Gastroesophageal sphincter (tissue), 4 donors: ENCODE results near the gene ST3GAL5. TPM values are rescaled to one million over a fixed set of nuclear protein-coding genes. Genes with fewer than 3 reads are reported as not detected.
A peak's percentile ranks its signal among the peaks of the same experiment; 100 is the strongest.

Source experiments
- ATAC-seq: fragments of 150-250 bp; one replicate; pipeline ENCODE4 v1.9.1; 2016; ENCODE audit warnings: mild to moderate bottlenecking, moderate library complexity
- H3K27ac ChIP-seq, 4 donors: fragments of 200-600 bp; sonication (generic) in 3 of 4; 1 replicate in 3 of 4; 2 replicates in 1 of 4; pipeline ENCODE4 v1.5.1; 2016 to 2019
- H3K27me3 ChIP-seq: fragments of 200-600 bp; sonication (generic); one replicate; pipeline ENCODE4 v1.5.1; 2019
- H3K36me3 ChIP-seq, 2 donors: fragments of 200-600 bp; sonication (generic); one replicate each; pipeline ENCODE4 v1.5.1; 2019; ENCODE audit warnings: control low read depth in 1 of 2
- H3K4me1 ChIP-seq, 3 donors: fragments of 200-600 bp; sonication (generic); 1 replicate in 2 of 3; 2 replicates in 1 of 3; pipeline ENCODE4 v1.5.1; 2016 to 2019; ENCODE audit warnings: control low read depth in 2 of 3
- H3K4me3 ChIP-seq, 2 donors: fragments of 200-600 bp; sonication (generic); one replicate each; pipeline ENCODE4 v1.5.1; 2019; ENCODE audit warnings: mild to moderate bottlenecking in 1 of 2, moderate library complexity in 1 of 2
- H3K9me3 ChIP-seq, 3 donors: fragments of 200-600 bp; sonication (generic); one replicate each; pipeline ENCODE4 v1.5.1; 2017 to 2019; ENCODE audit warnings: control low read depth in 2 of 3
- EP300 ChIP-seq: sonication (generic); formaldehyde crosslinking; IDR thresholded peaks from one replicate; pipeline ENCODE4 v1.6.1; 2017; ENCODE audit warnings: antibody characterized with exemption, mild to moderate bottlenecking
- POLR2A ChIP-seq, 2 donors: fragments of 450-650 bp; IDR thresholded peaks; one replicate each; pipeline ENCODE4 v1.6.1; 2017; ENCODE audit warnings: antibody characterized with exemption in 2 of 2, mild to moderate bottlenecking in 2 of 2, moderate library complexity in 1 of 2
- POLR2AphosphoS5 ChIP-seq: sonication (generic); formaldehyde crosslinking; IDR thresholded peaks from one replicate; pipeline ENCODE4 v1.6.1; 2017; ENCODE audit warnings: antibody characterized with exemption
- WGBS, 2 donors: methylation state at CpG; one replicate each; pipeline ENCODE4 v1.1.5; 2018; ENCODE audit warnings: low coverage in 1 of 2; 5-methylcytosine and 5-hydroxymethylcytosine counted together
- total RNA-seq, 4 donors: library from RNA; depleted of rRNA; stranded (reverse); fragments of >200 nt; gene quantifications; one replicate each; pipeline ENCODE4 v1.1.0, GENCODE V29; 2016
- TF ChIP-seq, protein P1 (sequence below), 4 experiments: fragments of 200-600 bp in 2 of 4; fragments of 450-650 bp in 2 of 4; sonication (generic) in 1 of 4; IDR thresholded peaks; one replicate each; pipeline ENCODE4 v1.5.1; 2017 to 2019; ENCODE audit warnings: antibody characterized with exemption in 4 of 4, mild to moderate bottlenecking in 2 of 4, moderate library complexity in 2 of 4

Gene ST3GAL5
- total RNA-seq, 4 donors from 2014 or later, result 15.2 to 55.9 (median 22.7) TPM

DNA sequence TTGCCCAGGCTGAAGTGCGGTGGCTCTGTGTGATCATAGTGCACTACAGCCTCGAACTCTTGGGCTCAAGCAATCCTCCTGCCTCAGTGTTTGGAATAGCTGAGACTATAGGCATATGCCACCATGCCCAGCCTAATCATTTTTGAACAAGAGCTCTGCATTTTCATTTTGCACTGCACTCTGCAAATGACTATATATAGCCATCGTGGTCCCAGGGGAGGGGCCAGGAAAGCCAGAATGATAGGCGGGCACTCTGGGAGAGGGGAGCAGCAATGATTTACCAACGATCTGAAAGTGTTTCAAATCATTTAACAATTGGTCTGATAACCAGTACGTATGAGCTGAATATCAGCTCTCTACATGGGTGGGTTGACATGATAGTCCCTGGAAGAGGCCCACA is 22.3 kb upstream of the ST3GAL5 start:
- no peaks in the 10 kb centered on the region for H3K27me3 ChIP-seq
- H3K36me3 ChIP-seq, result no peaks in the 10 kb centered on the region
- H3K4me3 ChIP-seq, result no peak overlapping the region
- ATAC-seq, result no peak
- H3K4me1 ChIP-seq, result peaks cover 0 to 49% (median 3%) of the 10 kb centered on the region in 3 donors
- peak overlapping the region in 3 of 4 donors; percentile 15 to 56 (median 53) for H3K27ac ChIP-seq
- H3K9me3 ChIP-seq, result no peaks in the 10 kb centered on the region
- 63 to 83% methylated on average over 3 of the region's 6 CpGs for WGBS, 2 donors
- TF ChIP-seq POLR2AphosphoS5 (no peak), POLR2A (IDR thresholded peaks at IDR 0.05) (no peak), EP300 (no peak)
- TF ChIP-seq, protein P1, sequence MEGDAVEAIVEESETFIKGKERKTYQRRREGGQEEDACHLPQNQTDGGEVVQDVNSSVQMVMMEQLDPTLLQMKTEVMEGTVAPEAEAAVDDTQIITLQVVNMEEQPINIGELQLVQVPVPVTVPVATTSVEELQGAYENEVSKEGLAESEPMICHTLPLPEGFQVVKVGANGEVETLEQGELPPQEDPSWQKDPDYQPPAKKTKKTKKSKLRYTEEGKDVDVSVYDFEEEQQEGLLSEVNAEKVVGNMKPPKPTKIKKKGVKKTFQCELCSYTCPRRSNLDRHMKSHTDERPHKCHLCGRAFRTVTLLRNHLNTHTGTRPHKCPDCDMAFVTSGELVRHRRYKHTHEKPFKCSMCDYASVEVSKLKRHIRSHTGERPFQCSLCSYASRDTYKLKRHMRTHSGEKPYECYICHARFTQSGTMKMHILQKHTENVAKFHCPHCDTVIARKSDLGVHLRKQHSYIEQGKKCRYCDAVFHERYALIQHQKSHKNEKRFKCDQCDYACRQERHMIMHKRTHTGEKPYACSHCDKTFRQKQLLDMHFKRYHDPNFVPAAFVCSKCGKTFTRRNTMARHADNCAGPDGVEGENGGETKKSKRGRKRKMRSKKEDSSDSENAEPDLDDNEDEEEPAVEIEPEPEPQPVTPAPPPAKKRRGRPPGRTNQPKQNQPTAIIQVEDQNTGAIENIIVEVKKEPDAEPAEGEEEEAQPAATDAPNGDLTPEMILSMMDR (IDR thresholded peaks at IDR 0.05), result no peak

DNA sequence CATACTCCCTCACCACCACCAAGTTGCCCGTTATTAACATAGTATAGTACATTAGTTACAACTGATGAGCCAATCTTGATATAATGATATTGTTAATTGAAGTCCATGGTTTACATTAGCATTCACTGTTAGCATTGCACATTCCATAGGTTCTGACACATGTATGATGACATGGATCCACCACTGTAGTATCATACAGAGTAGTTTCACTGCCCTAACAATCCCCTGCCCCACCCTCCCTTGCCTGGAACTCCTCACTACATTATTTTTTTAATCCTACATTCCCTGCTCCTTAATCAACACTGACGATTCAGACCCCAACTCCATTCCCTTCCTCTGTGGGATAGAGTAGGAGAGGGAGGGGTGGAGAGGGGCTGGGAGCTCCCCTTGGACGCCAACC is 20.2 kb upstream of the ST3GAL5 start:
- Histone ChIP-seq H3K9me3 (no peaks in the 10 kb centered on the region), H3K36me3 (no peaks in the 10 kb centered on the region), H3K27me3 (no peaks in the 10 kb centered on the region), H3K4me1 (peaks cover 0 to 56% (median 8%) of the 10 kb centered on the region in 3 donors), H3K4me3 (no peak overlapping the region), H3K27ac (no peak overlapping the region)
- WGBS, 2 donors, result 83 to 91% methylated on average over 1 to 2 of the region's 3 CpGs
- no peak for ATAC-seq
- TF ChIP-seq POLR2AphosphoS5 (no peak), POLR2A (IDR thresholded peaks at IDR 0.05) (no peak), EP300 (no peak)
- TF ChIP-seq, protein P1 (IDR thresholded peaks at IDR 0.05), result no peak

DNA sequence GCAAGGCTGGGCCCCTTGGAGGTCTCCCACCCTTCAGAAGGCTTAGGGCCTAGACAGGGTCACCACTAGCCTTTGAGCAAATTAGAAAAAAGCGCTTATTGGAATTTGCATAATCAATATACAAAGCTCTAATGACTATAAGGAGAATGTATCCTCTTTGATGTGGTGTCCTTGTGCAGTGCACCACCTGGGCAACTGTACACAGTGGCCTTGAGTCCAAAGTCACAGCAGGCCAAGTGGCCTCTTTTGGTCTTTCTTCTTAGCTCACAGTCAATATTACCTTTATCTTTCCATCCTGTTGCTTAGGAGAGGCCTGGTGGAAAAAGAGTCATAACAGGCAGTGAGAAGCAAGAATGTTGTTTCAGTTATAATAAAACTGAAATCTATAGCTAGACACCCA is 19.7 kb upstream of the ST3GAL5 start:
- Histone ChIP-seq H3K9me3 (no peaks in the 10 kb centered on the region), H3K27me3 (no peaks in the 10 kb centered on the region), H3K27ac (no peak overlapping the region), H3K4me3 (no peak overlapping the region), H3K36me3 (no peaks in the 10 kb centered on the region), H3K4me1 (peaks cover 0 to 60% (median 8%) of the 10 kb centered on the region in 3 donors)
- no peak for ATAC-seq
- TF ChIP-seq POLR2AphosphoS5 (no peak), EP300 (no peak), POLR2A (IDR thresholded peaks at IDR 0.05) (no peak)
- TF ChIP-seq, protein P1 (IDR thresholded peaks at IDR 0.05), result no peak
- WGBS, 2 donors, result 100% methylated on average over 1 of the region's 1 CpG; no CpG with 5 or more reads in 1 of the 2 donors

DNA sequence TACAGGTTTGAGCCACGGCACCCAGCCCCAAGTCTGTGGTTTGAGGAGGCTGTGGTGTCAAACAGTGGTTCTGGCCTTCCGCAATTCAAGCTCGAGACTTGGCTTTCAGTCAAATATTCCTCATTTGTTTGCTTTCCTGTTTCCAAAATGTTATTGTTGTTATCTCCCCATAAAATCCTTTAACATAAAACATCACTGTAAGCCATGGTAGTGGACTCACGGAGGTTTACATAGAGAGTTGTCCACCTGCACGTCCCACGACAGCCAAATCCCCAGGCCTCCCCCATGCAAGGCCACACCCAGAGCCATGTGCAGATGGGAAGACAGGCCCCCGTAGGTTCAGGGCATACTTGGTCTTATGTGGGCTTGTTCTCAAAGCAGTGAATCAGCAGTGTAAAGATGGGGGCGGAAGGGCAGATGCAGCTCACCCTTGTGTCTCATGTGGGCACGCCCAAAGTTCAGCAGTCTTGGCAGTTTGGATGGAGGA is 18.9 kb upstream of the ST3GAL5 start:
- Histone ChIP-seq H3K9me3 (no peaks in the 10 kb centered on the region), H3K27ac (no peak overlapping the region), H3K36me3 (no peaks in the 10 kb centered on the region), H3K4me3 (no peak overlapping the region), H3K27me3 (no peaks in the 10 kb centered on the region), H3K4me1 (peaks cover 0 to 60% (median 8%) of the 10 kb centered on the region in 3 donors)
- WGBS, 2 donors, result 71 to 80% methylated on average over 6 to 8 of the region's 9 CpGs
- no peak for ATAC-seq
- TF ChIP-seq, protein P1 (IDR thresholded peaks at IDR 0.05), result no peak
- no peak for TF ChIP-seq POLR2AphosphoS5
- TF ChIP-seq EP300, result no peak
- TF ChIP-seq POLR2A (IDR thresholded peaks at IDR 0.05), result no peak

DNA sequence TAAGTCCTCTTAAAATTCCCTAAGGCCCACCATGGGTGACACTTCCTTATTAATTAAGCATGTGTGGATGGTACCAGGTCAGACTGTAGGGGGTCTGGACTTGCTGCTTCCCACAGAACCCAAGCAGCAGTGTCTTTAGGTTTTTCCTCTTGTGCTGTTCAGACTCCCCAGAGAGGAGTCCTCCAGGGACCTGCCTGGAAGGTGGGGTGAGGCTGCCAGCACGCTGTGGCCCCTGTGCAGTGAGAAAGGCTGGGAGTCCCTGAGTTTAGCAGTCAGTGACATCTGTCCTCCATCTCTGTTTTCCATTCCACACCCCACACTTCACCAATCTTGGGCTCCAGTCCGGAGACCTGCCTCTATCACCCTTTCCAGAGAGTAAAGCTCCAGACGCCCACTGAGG is 18.0 kb upstream of the ST3GAL5 start:
- H3K27ac ChIP-seq, result no peak overlapping the region
- no peaks in the 10 kb centered on the region for H3K36me3 ChIP-seq
- H3K9me3 ChIP-seq, result no peaks in the 10 kb centered on the region
- ATAC-seq, result no peak
- TF ChIP-seq, protein P1 (IDR thresholded peaks at IDR 0.05), result no peak
- TF ChIP-seq POLR2AphosphoS5 (no peak), POLR2A (IDR thresholded peaks at IDR 0.05) (no peak), EP300 (no peak)
- H3K4me3 ChIP-seq, result no peak overlapping the region
- 100% methylated on average over 1 of the region's 3 CpGs; no CpG with 5 or more reads in 1 of the 2 donors for WGBS, 2 donors
- no peaks in the 10 kb centered on the region for H3K27me3 ChIP-seq
- H3K4me1 ChIP-seq, result peaks cover 0 to 51% (median 8%) of the 10 kb centered on the region in 3 donors
